DMS153 treated with DMSO at 0.1 percent for 48 hours (cell line): ENCODE measurements around the gene MEGF11.
A peak's percentile ranks its signal among the peaks of the same experiment; 100 is the strongest.

Experiments
- DNase-seq: peaks from one replicate; lab custom pipeline; 2025; ENCODE audit not compliant: unreplicated experiment; lab: John Stamatoyannopoulos, UW

Gene MEGF11

GRCh38 chr15:66178531-66178910 lies 75.0 kb downstream of the MEGF11 start:
- DNase-seq, result no peak

GRCh38 chr15:66172324-66172980 lies 81.1 kb downstream of the MEGF11 start:
- no peak for DNase-seq

GRCh38 chr15:66171841-66172240 lies 81.7 kb downstream of the MEGF11 start:
- DNase-seq, result no peak

- no peak for DNase-seq
Observed at GRCh38 chr15:66170716-66171115, 82.8 kb downstream of the MEGF11 start.

- no peak for DNase-seq
Observed at GRCh38 chr15:66170042-66170441, 83.5 kb downstream of the MEGF11 start.

- no peak for DNase-seq
Observed at GRCh38 chr15:66169625-66170024, 83.9 kb downstream of the MEGF11 start.

- no peak for DNase-seq
Observed at GRCh38 chr15:66169023-66169422, 84.5 kb downstream of the MEGF11 start.

GRCh38 chr15:66167854-66168253 lies 85.7 kb downstream of the MEGF11 start:
- DNase-seq, result no peak

GRCh38 chr15:66165856-66166255 lies 87.7 kb downstream of the MEGF11 start:
- no peak for DNase-seq

- DNase-seq, result no peak
Observed at GRCh38 chr15:66164788-66165187, 88.8 kb downstream of the MEGF11 start.

- no peak for DNase-seq
Observed at GRCh38 chr15:66163553-66163952, 90.0 kb downstream of the MEGF11 start.

GRCh38 chr15:66162286-66162685 lies 91.3 kb downstream of the MEGF11 start:
- no peak for DNase-seq

GRCh38 chr15:66161575-66162118 lies 91.9 kb downstream of the MEGF11 start:
- DNase-seq, result no peak

- DNase-seq, result no peak
Observed at GRCh38 chr15:66161108-66161507, 92.4 kb downstream of the MEGF11 start.

- DNase-seq, result no peak
Observed at GRCh38 chr15:66157507-66157906, 96.0 kb downstream of the MEGF11 start.

GRCh38 chr15:66156310-66156975 lies 97.1 kb downstream of the MEGF11 start:
- no peak for DNase-seq

- no peak for DNase-seq
Observed at GRCh38 chr15:66155065-66155464, 98.5 kb downstream of the MEGF11 start.

- DNase-seq, result peak; percentile 32
Observed at GRCh38 chr15:66154581-66154980, 99.0 kb downstream of the MEGF11 start.

- peak; percentile 49 for DNase-seq
Observed at GRCh38 chr15:66153549-66154415, 99.8 kb downstream of the MEGF11 start.

GRCh38 chr15:66152650-66153049 lies 100.9 kb downstream of the MEGF11 start:
- no peak for DNase-seq

- peak; percentile 23 for DNase-seq
Observed at GRCh38 chr15:66151809-66152208, 101.7 kb downstream of the MEGF11 start.

- no peak for DNase-seq
Observed at GRCh38 chr15:66149871-66150270, 103.7 kb downstream of the MEGF11 start.
